HG03064 (cell line): ENCODE data around the gene KRT6C.
"Not testable (repeated sequence)": the region's sequence is repeated elsewhere in the genome, so short reads cannot be mapped to it uniquely, and the experiment has no call there.

ENCODE experiments used
- ATAC-seq: cut with Tn5 transposase; IDR thresholded peaks from one replicate; pipeline ENCODE4 v1.9.1; 2021; ENCODE audit warnings: low read depth; ENCODE audit not compliant: unreplicated experiment

Gene KRT6C

GRCh38 chr12:52461693-52462092, 11.9 kb downstream of the KRT6C start:
- no peak for ATAC-seq

- no peak for ATAC-seq
Measured at GRCh38 chr12:52458861-52459260, 14.7 kb downstream of the KRT6C start.

DNA sequence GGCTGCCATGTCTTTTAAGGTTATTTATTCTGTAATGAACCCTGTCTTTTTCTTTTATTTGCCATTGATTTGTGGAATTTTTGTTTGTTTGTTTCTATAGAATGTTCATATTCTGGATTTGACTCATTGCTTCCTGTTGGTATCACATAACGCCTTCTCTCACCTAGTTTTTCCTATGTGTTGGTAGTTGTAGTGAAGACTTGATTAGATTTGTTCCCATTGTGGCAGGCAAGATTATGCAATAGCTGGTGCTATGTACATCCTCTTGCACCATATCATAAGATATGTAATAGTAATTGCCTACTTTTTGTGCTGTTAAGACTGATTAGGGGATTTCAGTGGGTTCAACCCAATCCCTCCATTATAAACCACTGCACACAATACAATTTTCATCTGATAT, 17.8 kb downstream of the KRT6C start:
- no peak for ATAC-seq

GRCh38 chr12:52454411-52455201, 19.0 kb downstream of the KRT6C start:
- no peak for ATAC-seq

GRCh38 chr12:52452101-52452500, 21.5 kb downstream of the KRT6C start, which contains the start of gene KRT6B:
KRT6B (minus strand) TSS chr12:52452146; CDS start chr12:52452078, 68 bp downstream.
- no peak for ATAC-seq

DNA sequence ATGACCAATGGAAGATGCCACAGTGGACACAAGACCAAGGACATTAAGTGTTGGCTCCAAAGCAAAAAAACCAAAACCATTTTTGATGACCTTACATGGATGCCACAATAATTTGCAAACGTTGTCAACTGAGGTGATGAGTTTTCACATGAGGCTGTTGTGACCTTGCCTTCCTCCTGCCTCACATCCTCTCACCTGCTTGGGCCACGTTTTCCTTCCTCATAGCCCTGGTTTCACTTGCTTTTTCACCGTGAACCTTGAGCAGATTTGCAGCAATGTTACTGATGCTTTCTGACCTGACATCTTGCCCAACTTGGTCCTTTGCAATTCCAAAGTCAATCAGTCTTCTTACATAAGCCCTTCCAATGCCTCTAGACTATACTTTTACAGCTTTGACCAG, 25.4 kb downstream of the KRT6C start:
- ATAC-seq = no peak

DNA sequence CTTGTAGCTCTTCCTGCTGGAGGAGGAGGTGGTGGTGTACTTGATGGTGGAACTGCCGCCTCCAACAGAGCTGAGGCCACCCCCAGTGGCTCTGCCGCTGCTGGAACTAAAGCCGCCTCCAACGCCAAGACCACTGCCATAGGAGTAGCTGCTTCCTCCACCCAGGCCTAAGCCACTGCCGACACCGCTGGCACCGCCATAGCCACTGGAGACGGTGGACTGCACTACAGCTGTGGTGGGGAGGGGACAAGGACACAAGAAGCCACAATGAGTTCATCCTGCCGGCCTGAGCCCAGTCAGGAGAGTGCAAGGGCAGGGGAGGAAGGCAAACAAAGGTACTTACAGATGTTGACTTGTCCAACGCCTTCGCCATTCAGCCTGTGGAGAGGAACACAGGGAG, 26.4 kb downstream of the KRT6C start:
- ATAC-seq = not testable (repeated sequence)

DNA sequence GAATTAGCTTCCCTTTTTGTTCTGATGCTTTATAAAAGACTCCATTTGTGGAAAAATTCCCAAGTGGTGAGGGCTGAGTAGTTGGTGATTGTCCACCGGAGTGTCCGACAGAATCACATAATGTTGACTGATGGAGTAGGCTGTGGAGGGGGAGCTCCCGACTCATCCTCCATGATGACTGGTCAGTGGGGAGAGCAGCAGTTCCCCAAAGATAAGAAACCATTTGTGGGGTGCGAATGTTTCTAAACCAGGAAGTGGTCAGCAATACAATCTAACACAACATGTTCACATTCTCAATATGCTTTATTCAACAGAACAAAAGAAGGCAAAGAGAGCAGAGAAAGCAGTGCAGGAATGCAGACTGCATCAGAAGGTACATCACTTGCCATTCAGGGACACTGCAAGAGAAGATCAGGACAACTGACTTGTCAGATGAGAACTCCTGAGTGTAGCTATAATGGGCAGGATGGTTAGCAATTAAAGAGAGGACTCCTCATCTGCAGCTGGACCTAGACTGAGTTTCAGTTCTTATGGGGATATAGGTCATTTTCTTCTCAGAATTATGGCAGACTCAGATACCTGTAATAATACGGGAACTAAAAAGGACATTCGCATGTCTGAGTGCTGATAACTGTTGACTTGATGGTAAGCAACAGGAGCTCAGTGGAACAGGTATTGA, 27.1 kb downstream of the KRT6C start:
- no peak for ATAC-seq

DNA sequence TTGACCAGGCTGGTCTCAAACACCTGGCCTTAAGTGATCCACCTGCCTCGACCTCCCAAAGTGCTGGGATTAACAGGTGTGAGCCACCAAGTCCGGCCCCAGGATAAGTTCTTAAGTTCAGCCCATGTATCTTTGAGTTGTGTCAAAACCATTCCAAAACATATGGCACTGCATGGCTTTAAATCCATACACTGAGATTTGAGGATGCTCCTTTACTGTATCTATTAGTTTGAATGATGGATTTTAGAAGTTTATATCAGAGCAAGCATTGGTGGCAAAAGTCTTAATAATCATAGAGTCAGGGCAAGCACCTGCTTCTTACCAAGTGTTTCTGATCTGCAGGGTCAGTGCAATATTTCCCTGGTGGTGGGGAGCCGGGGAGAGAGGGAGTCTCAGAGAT, 27.7 kb downstream of the KRT6C start:
- ATAC-seq = no peak

GRCh38 chr12:52444647-52445595, 28.7 kb downstream of the KRT6C start:
- ATAC-seq = no peak

DNA sequence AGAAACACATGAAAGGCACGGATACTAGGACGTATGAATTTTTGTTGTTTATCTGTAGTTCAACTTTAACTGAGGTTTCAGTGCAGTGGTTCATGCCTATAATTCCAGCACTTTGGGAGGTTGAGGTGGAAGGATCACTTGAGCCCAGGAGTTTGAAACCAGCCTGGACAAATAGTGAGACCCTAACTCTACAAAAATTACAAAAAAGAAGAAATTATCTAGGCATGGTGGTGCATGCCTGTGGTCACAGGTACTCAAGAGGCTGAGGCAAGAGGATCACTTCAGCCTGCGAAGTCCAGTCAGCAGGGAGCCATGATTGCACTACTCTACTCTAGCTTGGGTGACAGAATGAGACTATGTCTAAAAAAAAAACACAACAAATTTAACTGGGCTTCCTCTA, 29.6 kb downstream of the KRT6C start:
- no peak for ATAC-seq

- no peak for ATAC-seq
Measured at GRCh38 chr12:52442600-52443061, 31.0 kb downstream of the KRT6C start.

GRCh38 chr12:52441320-52441911, 32.2 kb downstream of the KRT6C start:
- no peak for ATAC-seq

DNA sequence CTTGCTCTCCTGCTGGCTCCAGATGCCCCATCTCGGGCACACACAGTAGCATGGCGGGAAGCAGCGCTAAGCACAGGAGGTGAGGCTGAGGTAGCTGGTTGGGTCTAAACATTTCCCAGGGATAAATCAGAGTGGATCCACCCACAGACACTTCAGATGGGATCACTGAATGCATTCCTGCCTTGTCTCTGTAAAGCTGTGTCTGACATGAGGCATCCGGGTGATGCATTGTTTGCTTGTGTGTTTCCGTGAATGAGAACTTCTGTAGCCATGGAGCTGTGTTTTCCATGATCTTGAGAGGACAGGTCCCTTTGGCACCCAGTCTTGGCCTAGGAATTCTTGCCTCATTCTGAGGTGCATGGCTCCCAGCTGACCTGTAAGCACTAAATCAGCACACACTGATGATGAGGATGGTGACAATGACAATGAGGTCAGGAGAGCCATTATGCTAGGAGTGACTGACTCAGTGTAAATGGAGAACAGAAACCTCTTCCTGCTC, 32.7 kb downstream of the KRT6C start:
- ATAC-seq = no peak

GRCh38 chr12:52439845-52440244, 33.8 kb downstream of the KRT6C start:
- ATAC-seq = no peak

DNA sequence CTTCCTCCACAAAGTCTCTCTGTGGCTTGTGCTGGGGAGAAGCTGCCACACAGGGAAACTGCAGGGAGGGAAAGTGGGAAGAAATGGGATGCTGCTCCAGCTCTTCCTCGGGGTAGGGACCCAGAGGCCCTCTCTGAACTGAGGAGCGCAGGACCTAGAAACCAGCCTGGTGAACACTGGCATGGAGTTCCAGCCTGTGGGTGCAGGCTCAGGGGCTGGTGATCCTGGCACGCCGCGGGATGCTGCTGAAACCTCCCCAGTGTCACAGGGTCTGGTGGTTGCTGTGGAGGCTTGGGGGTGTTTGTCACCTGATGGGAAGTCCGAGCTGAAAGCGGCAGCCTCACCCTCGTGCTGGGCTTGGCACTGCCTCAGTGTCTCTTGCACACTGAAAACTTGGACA, 34.2 kb downstream of the KRT6C start:
- ATAC-seq = no peak

DNA sequence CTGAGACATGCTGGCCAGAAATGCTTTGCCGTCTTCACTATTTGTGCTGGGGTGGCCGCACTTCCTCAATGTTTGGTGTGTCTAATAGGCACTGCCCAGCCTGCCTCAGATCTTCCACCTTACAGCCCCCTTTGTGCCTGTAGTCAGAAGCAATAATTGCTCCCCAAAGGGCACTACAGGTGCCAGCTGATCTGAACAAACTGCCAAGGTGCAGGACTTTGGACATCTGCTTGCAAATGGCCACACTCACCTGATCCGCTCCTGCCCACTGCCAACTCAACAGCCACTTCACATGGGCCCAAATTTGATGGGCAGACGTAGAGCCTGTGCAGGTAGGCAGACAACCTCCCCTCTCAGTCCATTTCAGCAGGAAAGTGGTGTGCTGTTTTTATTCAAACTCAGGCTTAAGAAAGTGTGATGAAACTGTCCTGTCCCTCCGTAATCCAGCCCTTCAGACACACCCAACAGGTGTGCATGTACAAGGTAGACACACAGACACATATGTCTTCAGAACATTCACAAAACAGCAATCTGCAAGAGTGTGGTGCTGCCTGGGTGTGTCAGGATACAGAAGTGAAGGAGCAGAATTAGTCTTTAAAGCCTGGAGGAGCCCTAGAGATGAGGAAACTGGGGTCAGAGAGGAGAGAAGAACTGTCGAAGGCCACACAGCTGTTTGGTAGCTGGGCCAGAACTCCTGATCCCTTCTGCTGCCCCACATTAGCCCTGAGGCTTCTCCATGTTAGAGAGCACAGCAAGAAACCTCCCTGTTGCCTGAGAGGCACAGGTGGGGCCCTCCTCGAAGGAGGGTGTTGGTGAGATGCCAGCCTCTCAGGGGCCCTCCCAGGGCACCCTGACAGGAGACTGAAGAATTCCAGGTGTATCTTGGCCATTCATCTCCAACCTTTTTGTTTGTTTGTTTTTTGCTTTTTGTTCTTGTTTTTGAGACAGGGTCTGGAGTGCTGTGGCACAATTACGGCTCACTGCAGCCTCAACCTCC, 35.0 kb downstream of the KRT6C start:
- ATAC-seq = no peak

- no peak for ATAC-seq
Measured at GRCh38 chr12:52437508-52437907, 36.1 kb downstream of the KRT6C start.

DNA sequence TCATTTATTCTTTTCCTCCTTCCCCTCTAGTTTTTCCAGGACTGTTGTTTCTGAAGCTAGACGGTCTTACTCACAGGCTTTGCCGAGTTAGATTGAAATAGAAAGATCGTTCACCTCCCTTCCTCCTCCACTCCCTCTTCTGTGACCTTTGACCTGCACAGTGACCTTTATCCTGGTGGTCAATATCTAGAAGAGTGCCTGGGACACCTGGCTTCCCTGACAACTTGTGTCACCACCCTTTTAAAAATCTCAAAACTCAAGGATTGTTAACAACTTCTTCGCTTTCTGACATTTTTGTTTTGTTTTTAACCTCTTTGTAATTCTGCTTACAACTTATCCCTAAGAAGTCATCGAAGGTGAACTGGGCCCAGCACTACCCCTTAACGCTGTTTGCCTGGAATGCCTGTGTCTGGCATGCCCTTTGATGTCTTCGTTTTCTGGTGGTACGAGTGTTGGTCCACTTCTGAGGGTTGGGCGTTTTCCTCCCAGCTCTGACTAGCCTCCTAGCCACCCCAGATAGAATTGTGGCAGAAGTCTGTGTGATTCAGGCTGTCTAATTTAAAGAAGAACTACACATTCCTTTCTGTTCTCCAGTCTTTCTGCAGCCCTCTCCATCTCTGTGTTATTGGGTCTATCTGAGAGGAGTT, 36.7 kb downstream of the KRT6C start:
- no peak for ATAC-seq
